Dedifferentiated amniotic fluid mesenchymal stem cell (primary cell): Measurements from ENCODE around the gene NRIP1.

Experiments used
- DNase-seq: peaks from one replicate; pipeline ENCODE4 v3.0.0-alpha.2; 2016; ENCODE audit errors: extremely low spot score

The NRIP1 gene

DNA sequence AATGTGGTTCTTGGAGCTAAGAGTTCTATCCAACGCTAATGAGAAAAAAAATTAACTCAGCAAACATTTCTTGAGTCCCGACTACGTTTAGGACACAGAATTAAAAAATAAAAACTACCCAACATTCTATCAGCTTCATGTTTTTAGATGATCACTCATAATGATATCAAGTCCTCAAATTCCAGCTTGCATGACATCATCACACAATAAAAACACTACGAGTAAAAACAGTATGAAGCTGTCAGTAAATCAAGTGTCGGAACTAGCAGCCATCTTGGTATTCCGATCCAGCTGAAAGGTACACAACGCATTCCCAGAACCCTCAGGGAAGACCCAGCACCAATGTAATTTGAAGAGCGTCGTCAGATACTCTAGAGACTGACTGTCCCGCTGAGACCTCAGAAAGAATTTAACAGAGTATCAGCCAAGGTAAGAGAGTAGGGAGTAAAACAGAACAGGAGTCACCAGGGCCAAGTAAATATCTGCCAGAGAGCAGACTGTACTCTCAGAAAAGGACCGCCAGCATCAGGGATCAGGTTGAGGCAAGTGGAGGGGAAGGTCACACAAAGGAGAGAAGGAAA is 57.0 kb downstream of the NRIP1 start:
- no peak for DNase-seq

GRCh38 chr21:15006594-15007230 is 58.1 kb downstream of the NRIP1 start:
- no peak for DNase-seq

- DNase-seq: no peak
Observed at GRCh38 chr21:15005391-15005790, 59.4 kb downstream of the NRIP1 start.

DNA sequence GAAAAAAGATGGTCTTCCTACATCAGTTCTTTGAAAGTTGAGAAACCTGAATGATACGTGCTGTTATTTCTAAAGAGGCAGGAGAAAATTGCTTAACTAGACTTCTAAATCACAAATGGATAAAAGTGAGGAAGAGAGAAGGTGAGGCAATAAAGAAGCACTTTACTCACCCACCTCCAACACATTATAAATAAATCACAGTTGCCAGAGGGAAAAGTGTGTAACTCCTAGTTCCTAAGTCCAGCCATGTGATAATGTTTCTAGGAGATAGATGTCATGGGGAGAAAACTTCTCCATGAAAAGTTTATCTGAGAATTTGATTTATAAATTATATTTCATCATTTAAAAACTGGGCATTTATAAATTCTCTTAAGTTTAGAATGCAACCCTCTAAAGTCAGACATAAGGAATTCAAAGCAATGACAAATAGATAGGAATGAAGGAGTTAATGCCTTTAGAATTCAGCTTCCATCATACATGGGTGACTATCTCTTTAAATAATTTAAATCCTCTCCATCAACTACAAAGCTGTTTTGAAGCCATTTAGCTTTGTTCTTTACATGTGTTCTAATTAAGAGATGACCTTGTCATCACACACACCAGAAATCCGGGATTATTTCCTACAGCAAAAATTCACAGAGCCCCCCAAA is 60.0 kb downstream of the NRIP1 start:
- DNase-seq: peak; percentile 38

DNA sequence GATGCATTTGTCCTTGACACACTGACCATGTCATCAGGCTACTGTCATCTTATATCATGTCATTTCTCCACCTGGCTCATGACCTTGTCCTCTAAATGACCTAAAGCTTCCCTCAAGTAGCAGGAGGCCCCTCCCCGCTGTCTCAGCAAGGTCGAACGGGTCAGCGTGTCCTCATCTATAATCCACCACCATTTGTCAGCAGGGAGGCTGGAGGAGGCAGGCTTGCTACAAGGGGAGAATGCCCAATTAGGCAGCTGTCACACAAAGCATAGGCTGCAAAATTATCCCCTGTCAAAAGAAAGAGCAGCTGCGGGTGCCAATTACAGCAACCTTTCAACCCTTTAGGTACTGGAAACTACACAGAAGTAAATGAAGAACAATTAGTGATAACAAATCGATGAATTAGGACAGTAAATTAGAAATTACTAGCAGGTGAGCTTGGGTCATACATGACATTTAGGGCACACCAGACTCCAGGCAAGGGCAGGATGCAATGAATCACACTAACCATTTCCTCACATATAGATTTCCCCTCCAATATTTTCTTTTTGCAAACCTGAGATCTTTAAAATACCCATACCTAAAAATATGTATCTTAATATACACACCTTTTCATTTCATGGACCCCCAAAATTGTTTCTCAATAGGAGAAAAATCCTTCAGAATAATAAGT is 61.2 kb downstream of the NRIP1 start:
- no peak for DNase-seq

- no peak for DNase-seq
Observed at GRCh38 chr21:15001857-15002606, 62.8 kb downstream of the NRIP1 start.

DNA sequence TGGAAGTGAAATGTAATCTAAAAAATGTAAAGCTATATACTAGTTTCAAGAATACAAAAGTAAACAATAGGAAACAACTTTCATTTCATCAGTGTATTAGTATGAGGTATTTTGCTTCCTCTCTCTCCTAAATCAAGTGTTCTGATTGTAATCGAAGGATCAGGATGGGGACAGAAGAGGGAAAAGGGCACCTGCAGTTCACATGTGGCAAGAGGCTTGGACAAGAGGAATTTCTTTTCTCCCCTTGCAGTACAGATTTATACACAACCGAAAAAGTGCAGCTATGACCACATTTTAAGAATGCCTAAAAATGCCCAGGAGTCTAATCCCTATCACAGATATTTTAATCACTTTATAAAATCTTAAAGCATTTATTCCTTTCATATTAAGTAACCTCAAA is 63.7 kb downstream of the NRIP1 start:
- DNase-seq: no peak

DNA sequence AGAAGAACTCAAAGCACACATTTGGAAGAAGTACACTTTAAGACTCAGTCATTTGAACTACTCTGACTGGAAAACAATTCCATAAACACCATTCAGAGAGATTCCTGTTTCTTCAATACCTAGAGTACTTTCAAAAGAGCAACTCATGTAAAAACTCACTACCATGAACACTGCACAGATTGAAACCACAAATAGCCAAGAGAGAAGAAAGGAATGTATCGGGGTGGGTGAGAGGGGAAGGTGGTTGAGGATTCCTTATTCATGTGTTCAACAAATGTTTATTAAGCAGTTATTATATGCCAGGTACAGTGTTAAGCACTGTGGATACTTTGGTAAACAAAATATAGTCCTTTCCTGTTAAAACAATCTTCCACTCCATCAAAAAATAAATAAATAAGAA is 64.7 kb downstream of the NRIP1 start:
- DNase-seq: no peak

DNA sequence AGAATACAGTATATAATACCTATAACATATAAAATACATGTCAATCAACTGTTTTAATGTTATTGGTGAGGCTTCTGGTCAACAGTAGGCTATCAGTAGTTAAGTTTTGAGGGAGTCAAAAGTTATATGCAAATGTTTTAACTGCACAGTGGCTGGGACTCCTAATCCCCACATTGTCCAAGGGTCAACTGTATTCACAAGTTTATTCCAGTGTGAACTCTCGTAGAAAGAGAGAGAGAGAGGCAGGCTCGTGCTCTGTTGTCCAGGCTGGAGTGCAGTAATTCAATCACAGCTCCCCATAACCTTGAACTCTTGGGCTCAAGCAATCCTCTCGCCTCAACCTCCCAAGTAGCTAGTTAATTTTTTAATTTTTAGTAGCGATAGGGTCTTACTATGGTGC is 66.0 kb downstream of the NRIP1 start:
- no peak for DNase-seq

GRCh38 chr21:14998336-14998735 is 66.5 kb downstream of the NRIP1 start:
- DNase-seq: no peak

GRCh38 chr21:14995695-14996490 is 68.9 kb downstream of the NRIP1 start:
- DNase-seq: no peak

GRCh38 chr21:14995226-14995625 is 69.6 kb downstream of the NRIP1 start:
- no peak for DNase-seq

DNA sequence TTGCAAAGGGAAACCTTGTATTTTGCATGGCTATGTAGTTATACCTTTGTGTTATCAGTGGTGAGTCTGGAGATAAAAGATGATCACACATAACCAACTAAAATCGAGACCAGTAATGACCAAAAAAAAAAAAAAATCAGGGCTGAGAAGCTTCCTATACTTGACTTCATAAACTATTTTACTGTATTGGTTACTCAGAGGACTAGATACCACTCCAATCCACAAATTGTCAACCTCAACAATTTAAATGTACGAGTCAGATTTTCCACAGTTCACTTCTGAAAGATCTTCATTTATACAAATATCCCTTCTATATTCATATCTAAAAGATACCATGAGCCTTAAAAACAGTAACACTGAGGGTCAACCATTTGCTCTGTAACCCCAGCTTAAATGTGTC is 71.7 kb downstream of the NRIP1 start:
- DNase-seq: no peak

GRCh38 chr21:14991957-14992356 is 72.8 kb downstream of the NRIP1 start:
- no peak for DNase-seq

DNA sequence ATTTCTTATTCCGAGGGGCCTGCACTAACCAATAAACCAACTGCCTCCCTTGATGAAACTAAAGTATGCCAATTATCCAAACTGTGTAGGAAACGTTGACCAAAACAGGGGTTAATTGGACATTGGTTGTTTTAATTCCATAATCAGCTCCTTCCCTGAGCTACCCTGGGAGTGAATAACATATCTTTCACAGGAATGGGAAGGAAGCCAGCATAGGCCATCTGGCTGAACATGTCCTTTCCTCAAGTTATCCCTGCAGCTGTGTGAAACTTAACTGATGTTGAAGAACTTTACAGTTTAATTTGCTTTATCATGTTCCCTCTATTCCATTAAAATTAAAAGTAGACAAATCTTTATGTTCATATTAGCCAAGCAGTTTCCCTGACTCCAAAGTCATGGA is 75.4 kb downstream of the NRIP1 start:
- no peak for DNase-seq

GRCh38 chr21:14988760-14989159 is 76.0 kb downstream of the NRIP1 start:
- no peak for DNase-seq

GRCh38 chr21:14987370-14988170 is 77.2 kb downstream of the NRIP1 start:
- DNase-seq: no peak

- no peak for DNase-seq
Observed at GRCh38 chr21:14985306-14985705, 79.5 kb downstream of the NRIP1 start.

GRCh38 chr21:14982336-14982735 is 82.5 kb downstream of the NRIP1 start:
- DNase-seq: no peak

DNA sequence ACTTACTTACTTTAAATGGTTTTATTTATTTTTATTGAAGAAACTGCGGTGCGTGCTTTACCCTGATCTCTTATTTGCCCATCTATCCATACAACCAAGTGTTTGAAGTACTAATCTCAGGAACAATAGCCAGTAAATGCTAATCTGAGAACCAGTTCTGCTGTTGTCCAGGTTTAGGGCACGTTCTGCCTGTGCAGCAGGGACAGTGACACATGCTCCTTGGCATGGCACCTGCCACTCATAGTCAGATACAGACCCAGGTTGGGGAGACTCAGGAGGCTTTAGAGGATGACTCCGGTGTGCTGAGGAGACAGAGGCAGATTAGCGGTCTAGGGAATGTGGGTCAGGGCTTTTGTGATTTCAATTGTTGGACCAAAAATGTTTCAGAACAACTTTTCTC is 83.6 kb downstream of the NRIP1 start:
- no peak for DNase-seq

GRCh38 chr21:14979264-14979663 is 85.5 kb downstream of the NRIP1 start:
- no peak for DNase-seq
